Left ventricle myocardium inferior (tissue), 1 donor: Measurements from ENCODE around the gene NRP1. TPM values are rescaled to one million over a fixed set of nuclear protein-coding genes. Genes with fewer than 3 reads are reported as not detected.

Source experiments
- DNase-seq: peaks from one replicate; pipeline ENCODE4 v3.0.0-alpha.2; 2020
- H3K27ac ChIP-seq: fragments of 200-600 bp; replicated peaks from 2 replicates; pipeline ENCODE4 v1.8.0; 2021
- H3K27me3 ChIP-seq: fragments of 200-600 bp; 2 replicates; pipeline ENCODE4 v1.8.0; 2021; ENCODE audit warnings: low read depth
- H3K36me3 ChIP-seq: fragments of 200-600 bp; 2 replicates; pipeline ENCODE4 v1.8.0; 2021
- H3K4me1 ChIP-seq: fragments of 200-600 bp; 2 replicates; pipeline ENCODE4 v1.8.0; 2021
- H3K4me3 ChIP-seq: fragments of 200-600 bp; 2 replicates; pipeline ENCODE4 v1.8.0; 2021; ENCODE audit warnings: mild to moderate bottlenecking, moderate library complexity
- H3K9me3 ChIP-seq: fragments of 200-600 bp; replicated peaks from 2 replicates; pipeline ENCODE4 v1.8.0; 2021
- CTCF ChIP-seq: fragments of 200-600 bp; IDR thresholded peaks from 2 replicates; pipeline ENCODE4 v1.8.0; 2021; ENCODE audit warnings: antibody characterized with exemption, mild to moderate bottlenecking, borderline replicate concordance
- intact Hi-C: fragments of 100-400 bp; cut with micrococcal nuclease; formaldehyde crosslinking; loops from one replicate; pipeline ENCODE4 v1.11.0; 2022
- total RNA-seq: library from RNA; stranded (reverse); fragmentation: NEBNext Ultra II Directional; extraction: Animal tissue kit (Norgen Biotek cat#: 25700); gene quantifications from one replicate; pipeline ENCODE4 v1.2.1, GENCODE V29; 2021
- donor health status: DM: no; HTN: yes; CAD: no; lungs with severe emphysema.

NRP1 gene
- total RNA-seq, 1 donor from 2014 or later: 168 TPM

GRCh38 chr10:33314811-33315561, 19.5 kb downstream of the NRP1 start:
- H3K4me1 ChIP-seq: peaks cover 98% of the 10 kb centered on the region
- TF ChIP-seq CTCF: no peak
- intact Hi-C loops: no loop called here
- no peak overlapping the region for H3K4me3 ChIP-seq
- DNase-seq: no peak
- peak overlapping the region; percentile 61 for H3K27ac ChIP-seq
- H3K36me3 ChIP-seq: peaks cover 52% of the 10 kb centered on the region
- H3K27me3 ChIP-seq: no peaks in the 10 kb centered on the region
- peaks cover 6% of the 10 kb centered on the region for H3K9me3 ChIP-seq

GRCh38 chr10:33311640-33312039, 22.8 kb downstream of the NRP1 start:
- peaks cover 88% of the 10 kb centered on the region for H3K4me1 ChIP-seq
- no peak overlapping the region for H3K4me3 ChIP-seq
- peaks cover 50% of the 10 kb centered on the region for H3K36me3 ChIP-seq
- no peak for TF ChIP-seq CTCF
- peak overlapping the region; percentile 55 for H3K27ac ChIP-seq
- DNase-seq: no peak
- H3K27me3 ChIP-seq: no peaks in the 10 kb centered on the region
- intact Hi-C loops: no loop called here
- peaks cover 6% of the 10 kb centered on the region for H3K9me3 ChIP-seq

GRCh38 chr10:33310853-33311252, 23.6 kb downstream of the NRP1 start:
- peaks cover 48% of the 10 kb centered on the region for H3K36me3 ChIP-seq
- intact Hi-C loops: no loop called here
- DNase-seq: no peak
- H3K4me3 ChIP-seq: no peak overlapping the region
- H3K27me3 ChIP-seq: no peaks in the 10 kb centered on the region
- H3K9me3 ChIP-seq: peaks cover 6% of the 10 kb centered on the region
- H3K4me1 ChIP-seq: peaks cover 88% of the 10 kb centered on the region
- peak overlapping the region; percentile 55 for H3K27ac ChIP-seq
- TF ChIP-seq CTCF: no peak

GRCh38 chr10:33309406-33309805, 25.1 kb downstream of the NRP1 start:
- peaks cover 6% of the 10 kb centered on the region for H3K9me3 ChIP-seq
- H3K4me1 ChIP-seq: peaks cover 88% of the 10 kb centered on the region
- no peak for DNase-seq
- no peak for TF ChIP-seq CTCF
- no peak overlapping the region for H3K4me3 ChIP-seq
- H3K27ac ChIP-seq: peak overlapping the region; percentile 24
- H3K27me3 ChIP-seq: no peaks in the 10 kb centered on the region
- intact Hi-C loops: no loop called here
- H3K36me3 ChIP-seq: peaks cover 45% of the 10 kb centered on the region

GRCh38 chr10:33307835-33308234, 26.6 kb downstream of the NRP1 start:
- Histone ChIP-seq H3K9me3 (peaks cover under 1% of the 10 kb centered on the region), H3K4me3 (no peak overlapping the region), H3K36me3 (peaks cover 32% of the 10 kb centered on the region), H3K27me3 (no peaks in the 10 kb centered on the region), H3K4me1 (peaks cover 89% of the 10 kb centered on the region), H3K27ac (no peak overlapping the region)
- no peak for TF ChIP-seq CTCF
- intact Hi-C loops: no loop called here
- DNase-seq: no peak
